GM10266 (cell line): ENCODE results near the gene C12orf75.
"Not testable (repeated sequence)": the region's sequence is repeated elsewhere in the genome, so short reads cannot be mapped to it uniquely, and the experiment has no call there.

Source experiments
- DNase-seq: peaks from one replicate; pipeline ENCODE4 v3.0.0; 2012; ENCODE audit errors: extremely low spot score
- TF ChIP-seq, protein P1 (sequence below): IDR thresholded peaks from 2 replicates; pipeline ENCODE4 v1.5.1; 2012; ENCODE audit warnings: mild to moderate bottlenecking, low read depth; ENCODE audit not compliant: control insufficient read depth, insufficient read depth; ENCODE audit errors: missing control alignments

C12orf75 gene

DNA sequence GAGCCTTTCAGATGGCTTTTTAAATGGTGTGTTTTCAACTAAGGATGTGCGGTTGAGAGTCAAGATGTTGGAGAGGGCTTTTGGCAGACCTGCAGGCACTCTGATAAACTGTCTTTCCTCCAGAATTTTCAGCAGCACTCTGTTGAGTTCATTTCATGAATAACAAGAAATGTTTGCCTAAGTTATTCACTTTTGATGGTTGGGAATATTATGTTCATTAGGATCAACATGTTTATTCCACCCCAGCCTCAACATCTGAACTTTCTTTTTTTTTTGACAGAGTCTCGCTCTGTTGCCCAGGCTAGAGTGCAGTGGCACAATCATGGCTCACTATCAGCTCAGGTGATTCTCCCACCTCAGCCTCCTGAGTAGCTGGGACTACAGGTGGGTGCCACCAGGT lies 68.4 kb downstream of the C12orf75 start:
- TF ChIP-seq, protein P1, sequence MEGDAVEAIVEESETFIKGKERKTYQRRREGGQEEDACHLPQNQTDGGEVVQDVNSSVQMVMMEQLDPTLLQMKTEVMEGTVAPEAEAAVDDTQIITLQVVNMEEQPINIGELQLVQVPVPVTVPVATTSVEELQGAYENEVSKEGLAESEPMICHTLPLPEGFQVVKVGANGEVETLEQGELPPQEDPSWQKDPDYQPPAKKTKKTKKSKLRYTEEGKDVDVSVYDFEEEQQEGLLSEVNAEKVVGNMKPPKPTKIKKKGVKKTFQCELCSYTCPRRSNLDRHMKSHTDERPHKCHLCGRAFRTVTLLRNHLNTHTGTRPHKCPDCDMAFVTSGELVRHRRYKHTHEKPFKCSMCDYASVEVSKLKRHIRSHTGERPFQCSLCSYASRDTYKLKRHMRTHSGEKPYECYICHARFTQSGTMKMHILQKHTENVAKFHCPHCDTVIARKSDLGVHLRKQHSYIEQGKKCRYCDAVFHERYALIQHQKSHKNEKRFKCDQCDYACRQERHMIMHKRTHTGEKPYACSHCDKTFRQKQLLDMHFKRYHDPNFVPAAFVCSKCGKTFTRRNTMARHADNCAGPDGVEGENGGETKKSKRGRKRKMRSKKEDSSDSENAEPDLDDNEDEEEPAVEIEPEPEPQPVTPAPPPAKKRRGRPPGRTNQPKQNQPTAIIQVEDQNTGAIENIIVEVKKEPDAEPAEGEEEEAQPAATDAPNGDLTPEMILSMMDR: no peak
- no peak for DNase-seq

DNA sequence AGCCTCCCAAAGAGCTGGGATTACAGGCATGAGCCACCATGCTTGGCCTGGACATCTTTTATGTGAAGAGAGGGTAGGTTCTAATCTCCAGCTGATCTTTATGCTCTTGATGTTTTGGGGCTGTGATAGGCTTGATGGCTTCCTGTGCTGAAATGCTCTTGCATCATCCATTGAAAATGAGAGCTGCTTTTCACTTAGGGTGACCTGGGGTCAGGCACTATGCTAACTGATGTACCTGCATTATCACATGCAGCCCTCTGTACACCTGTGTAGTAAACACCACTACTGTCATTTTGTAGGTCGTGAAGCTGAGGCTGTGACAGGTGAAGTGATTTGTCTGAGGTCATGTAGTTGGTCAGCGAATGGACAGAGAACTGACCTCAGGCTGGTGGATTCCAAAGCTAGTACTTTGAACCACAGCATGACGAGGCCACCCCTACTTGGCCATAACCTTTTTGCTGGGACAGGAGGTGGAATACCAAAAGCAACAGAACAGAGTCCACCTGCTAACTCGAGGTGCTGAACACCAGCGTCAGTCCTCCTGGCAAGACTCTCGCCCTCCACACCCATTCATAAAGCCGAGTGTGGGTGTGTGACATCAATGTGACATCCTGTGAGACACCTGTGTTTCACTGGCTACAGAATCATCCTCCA lies 69.1 kb downstream of the C12orf75 start:
- TF ChIP-seq, protein P1: no peak

DNA sequence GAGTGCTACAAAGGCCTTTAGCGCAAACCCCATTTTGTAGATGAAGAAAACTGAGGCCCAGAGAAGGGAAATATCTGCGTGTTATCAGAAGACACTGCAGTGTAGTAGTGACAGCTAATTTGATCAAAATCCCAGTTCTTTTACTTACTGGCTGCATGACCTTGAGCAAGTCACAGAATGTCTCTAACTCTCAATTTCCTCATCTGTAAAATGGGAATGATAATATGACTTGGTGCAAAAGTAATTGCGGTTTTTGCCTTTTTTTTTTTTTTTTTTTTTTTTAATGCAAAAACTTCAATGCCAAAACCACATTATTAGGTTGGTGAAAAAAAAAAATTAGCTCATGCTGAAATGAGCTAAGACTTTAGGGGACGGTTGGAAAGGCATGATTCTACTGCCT lies 69.7 kb downstream of the C12orf75 start:
- TF ChIP-seq, protein P1: no peak
- no peak for DNase-seq

More for the DNA sequence above, 69.1 kb downstream of the C12orf75 start:
- DNase-seq: no peak

DNA sequence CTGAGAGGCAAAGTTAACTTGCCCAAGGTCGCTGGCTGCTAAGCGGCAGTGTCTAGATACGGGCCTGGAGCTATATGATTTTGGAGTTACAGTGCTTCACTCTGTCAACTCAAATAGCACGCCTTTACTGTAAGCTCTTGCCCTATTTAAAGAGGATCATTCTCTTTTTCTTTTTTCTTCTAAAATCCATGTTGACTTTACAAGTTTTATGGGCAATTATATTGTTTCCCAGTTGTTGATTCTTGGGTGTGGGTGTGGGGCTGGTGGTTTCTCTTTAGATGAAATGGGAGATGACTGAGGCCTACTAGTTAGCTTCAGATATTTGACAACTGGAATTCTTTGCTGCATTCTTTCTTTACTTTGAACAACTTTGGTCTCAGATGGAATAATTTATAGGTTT lies 70.7 kb downstream of the C12orf75 start:
- TF ChIP-seq, protein P1: no peak

DNA sequence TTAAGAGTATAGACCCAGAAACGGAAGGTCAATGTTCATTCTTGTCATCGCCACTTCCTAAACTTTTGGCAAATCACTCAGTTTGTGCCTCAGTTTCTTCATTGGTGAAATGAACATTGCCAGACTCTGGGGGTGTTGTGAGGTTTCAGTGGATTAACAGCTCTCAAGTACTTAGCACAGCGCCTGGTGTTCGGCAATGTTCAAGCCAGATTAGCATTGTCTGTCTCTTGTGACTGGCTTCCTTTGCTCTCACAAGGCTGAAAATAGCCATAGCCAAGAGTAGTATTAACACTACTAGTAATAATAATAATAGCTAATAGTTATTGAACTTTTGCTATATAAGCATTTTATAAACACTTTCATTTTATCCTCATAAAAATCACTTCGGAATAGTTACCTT lies 71.9 kb downstream of the C12orf75 start:
- DNase-seq: no peak
- TF ChIP-seq, protein P1: no peak

More for the DNA sequence above, 70.7 kb downstream of the C12orf75 start:
- DNase-seq: no peak

DNA sequence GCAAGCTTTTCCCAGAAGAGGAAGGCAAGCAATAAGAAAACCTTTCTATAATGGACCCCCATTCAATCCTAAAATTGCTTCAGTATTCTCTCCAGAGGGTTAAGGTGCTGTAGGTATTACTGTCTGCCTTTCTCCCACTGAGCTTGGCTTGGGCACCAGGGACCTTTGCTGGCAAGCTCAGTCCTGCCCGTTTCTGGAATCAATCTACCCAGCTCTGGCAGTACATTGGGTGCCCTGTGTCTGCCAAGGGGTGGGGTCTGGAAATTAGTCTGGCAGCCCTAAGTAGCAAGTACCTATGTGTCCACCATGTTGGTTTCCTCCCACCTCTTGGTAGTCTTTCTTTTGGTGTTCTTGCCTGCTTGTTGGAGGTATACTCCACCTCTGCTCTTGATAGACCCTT lies 72.6 kb downstream of the C12orf75 start:
- TF ChIP-seq, protein P1: no peak
- DNase-seq: no peak

DNA sequence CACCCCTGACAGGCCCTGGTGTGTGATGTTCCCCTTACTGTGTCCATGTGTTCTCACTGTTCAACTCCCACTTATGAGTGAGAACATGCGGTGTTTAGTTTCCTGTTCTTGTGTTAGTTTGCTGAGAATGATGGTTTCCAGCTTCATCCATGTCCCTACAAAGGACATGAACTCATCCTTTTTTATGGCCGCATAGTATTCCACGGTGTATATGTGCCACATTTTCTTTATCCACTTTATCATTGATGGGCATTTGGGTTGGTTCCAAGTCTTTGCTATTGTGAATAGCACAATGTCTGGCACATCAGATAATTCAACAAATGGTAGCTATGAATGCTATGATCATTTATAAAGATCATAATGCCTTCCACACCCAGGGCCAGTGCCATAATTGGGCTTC lies 73.6 kb downstream of the C12orf75 start:
- DNase-seq: not testable (repeated sequence)

DNA sequence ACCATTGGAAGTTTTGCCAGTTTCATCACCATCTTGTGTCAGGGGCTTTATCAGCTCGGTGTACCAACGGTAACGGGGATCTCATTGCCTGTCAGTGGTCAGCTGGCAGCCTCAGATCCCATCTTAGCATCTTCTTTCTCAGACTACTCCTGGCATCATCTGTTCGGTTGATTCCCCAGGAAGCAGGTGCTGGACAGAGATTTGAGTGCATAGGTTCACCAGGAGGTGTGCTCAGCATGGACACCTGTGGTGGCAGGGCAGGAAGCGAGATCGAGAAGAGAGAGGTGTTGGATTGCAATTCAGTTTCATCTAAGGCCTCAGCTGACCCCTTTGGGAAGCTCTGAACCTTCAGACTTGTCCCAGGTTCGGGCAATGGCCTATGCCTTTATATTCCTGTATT lies 76.0 kb downstream of the C12orf75 start:
- TF ChIP-seq, protein P1: no peak
- no peak for DNase-seq
